B cell (primary cell): ENCODE measurements around the gene MAP4K2.

Experiments used
- EZH2 ChIP-seq: IDR thresholded peaks from 2 replicates; pipeline ENCODE4 v1.6.1; 2012; ENCODE audit warnings: borderline replicate concordance, low read depth, mild to moderate bottlenecking, moderate library complexity, low read length; ENCODE audit not compliant: insufficient read depth, poor library complexity, severe bottlenecking
- TF ChIP-seq, protein P1 (sequence below): fragments of 200-600 bp; IDR thresholded peaks from one replicate; pipeline ENCODE4 v1.8.0; 2022; ENCODE audit warnings: antibody characterized with exemption, mild to moderate bottlenecking

DNA sequence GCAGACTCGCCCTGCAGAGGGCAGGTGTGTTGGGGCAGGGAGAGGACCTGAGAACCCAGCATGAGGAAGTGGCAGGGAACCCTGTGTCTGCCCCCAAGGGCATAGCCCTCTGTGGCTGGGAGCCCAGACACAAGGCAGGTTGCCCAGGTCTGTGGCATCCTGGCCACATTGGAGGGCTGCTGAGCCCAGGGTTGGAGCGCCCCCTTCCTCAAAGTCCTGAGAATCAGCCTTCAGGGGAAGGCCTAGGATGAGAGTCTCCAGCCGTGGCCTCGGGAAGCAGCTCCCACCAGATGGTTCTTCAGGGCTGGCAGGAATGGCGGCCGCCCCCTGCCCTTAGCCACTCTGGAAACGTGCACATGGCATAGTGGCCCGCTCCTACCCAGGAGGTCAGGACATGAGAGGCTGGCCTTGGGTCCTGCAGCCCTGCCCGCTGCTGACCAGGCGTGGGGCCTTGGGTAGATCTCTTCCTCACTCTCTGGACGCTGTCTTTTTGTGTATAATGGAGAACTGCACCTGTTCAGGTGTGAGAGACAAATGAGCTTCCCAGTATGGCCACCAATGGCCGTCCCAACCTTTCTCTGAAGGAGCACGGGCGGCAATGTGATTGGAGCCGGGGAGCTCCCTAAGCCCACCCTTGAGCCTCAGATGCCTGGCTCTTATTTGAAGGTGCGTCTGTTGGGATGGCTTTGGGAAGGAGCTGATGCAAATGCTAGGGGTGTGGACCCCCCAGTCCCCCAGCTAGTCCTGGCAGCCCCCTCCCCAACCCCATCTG is 46.0 kb upstream of the MAP4K2 start:
- TF ChIP-seq, protein P1, sequence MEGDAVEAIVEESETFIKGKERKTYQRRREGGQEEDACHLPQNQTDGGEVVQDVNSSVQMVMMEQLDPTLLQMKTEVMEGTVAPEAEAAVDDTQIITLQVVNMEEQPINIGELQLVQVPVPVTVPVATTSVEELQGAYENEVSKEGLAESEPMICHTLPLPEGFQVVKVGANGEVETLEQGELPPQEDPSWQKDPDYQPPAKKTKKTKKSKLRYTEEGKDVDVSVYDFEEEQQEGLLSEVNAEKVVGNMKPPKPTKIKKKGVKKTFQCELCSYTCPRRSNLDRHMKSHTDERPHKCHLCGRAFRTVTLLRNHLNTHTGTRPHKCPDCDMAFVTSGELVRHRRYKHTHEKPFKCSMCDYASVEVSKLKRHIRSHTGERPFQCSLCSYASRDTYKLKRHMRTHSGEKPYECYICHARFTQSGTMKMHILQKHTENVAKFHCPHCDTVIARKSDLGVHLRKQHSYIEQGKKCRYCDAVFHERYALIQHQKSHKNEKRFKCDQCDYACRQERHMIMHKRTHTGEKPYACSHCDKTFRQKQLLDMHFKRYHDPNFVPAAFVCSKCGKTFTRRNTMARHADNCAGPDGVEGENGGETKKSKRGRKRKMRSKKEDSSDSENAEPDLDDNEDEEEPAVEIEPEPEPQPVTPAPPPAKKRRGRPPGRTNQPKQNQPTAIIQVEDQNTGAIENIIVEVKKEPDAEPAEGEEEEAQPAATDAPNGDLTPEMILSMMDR: peak; percentile 23
- TF ChIP-seq EZH2: no peak
